ENCODE measurements around the gene YPEL3. TPM values are rescaled to one million over a fixed set of nuclear protein-coding genes. Genes with fewer than 3 reads are reported as not detected.
A peak's percentile ranks its signal among the peaks of the same experiment; 100 is the strongest.

Gene YPEL3
- total and polyA plus RNA-seq, 8 donors = 18.6 to 134 (median 44.1) TPM

DNA sequence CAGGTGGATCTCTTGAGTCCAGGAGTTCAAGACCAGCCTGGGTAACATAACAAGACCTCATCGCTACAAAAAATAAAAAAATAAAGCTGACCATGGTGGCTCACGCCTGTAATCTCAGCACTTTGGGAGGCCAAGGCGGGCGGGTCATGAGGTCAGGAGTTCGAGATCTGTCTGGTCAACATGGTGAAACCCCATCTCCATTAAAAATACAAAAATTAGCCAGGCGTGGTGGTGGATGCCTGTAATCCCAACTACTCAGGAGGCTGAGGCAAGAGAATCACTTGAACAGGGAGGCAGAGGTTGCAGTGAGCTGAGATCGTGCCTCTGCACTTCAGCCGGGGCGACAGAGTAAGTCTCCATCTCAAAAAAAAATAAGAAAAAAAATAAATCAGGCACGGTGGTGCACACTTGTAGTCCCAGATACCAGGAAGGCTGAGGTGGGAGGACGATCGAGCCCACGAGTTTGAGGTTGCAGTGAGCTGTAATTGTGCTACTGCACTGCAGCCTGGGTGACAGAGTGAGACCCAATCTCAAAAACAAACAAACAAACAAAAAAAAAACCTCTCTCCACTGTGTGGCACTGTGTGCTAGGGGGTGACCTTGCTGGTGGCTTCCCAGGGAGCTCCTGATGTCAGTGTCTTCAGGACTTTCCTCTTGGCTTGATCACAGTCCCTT, 46.8 kb upstream of the YPEL3 start:
- Histone ChIP-seq H3K27ac (no peak overlapping the region), H3K9me3 (no peaks in the 10 kb centered on the region), H3K4me3 (no peak overlapping the region), H3K4me1 (no peaks in the 10 kb centered on the region), H3K36me3 (no peaks in the 10 kb centered on the region), H3K27me3 (no peaks in the 10 kb centered on the region)
- DNase-seq (no peak), ATAC-seq (no peak), FAIRE-seq (no peak)
- no peak for TF ChIP-seq CTCF (IDR thresholded peaks at IDR 0.05)
- WGBS, 2 donors = 77 to 81% methylated on average over 13 of the region's 13 CpGs
- intact Hi-C loops (cut with DNase I) = no loop called here

DNA sequence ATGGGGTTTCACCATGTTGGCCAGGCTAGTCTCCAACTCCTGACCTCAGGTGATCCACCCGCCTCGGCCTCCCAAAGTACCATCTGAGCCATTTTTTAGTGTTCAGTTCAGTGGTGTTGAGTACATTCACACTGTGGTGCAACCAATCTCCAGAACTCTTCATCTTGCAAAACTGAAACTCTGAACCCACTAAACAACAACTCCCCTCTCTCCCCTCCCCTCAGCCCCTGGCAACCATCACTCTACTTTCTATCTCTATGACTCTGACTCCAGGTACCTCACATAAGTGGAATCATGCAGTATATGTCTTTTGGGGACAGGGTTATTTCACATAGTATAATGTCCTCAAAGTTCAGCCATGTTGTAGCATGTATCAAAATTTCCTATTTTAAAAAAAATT, 45.7 kb upstream of the YPEL3 start:
- Histone ChIP-seq H3K27me3 (no peaks in the 10 kb centered on the region), H3K36me3 (no peaks in the 10 kb centered on the region), H3K4me1 (no peaks in the 10 kb centered on the region), H3K27ac (no peak overlapping the region), H3K9me3 (no peaks in the 10 kb centered on the region), H3K4me3 (no peak overlapping the region)
- no peak for TF ChIP-seq CTCF (IDR thresholded peaks at IDR 0.05)
- DNase-seq (no peak), FAIRE-seq (no peak), ATAC-seq (no peak)
- WGBS, 2 donors = 93 to 94% methylated on average over 2 of the region's 2 CpGs
- intact Hi-C loops (cut with DNase I) = no loop called here

GRCh38 chr16:30139583-30140481, 43.8 kb upstream of the YPEL3 start:
- Histone ChIP-seq H3K27ac (no peak overlapping the region), H3K9me3 (no peaks in the 10 kb centered on the region), H3K4me1 (no peaks in the 10 kb centered on the region), H3K27me3 (no peaks in the 10 kb centered on the region), H3K36me3 (no peaks in the 10 kb centered on the region), H3K4me3 (no peak overlapping the region)
- no peak for TF ChIP-seq CTCF (IDR thresholded peaks at IDR 0.05)
- peak in 1 of 4 donors; percentile 29 for ATAC-seq
- DNase-seq = no peak
- FAIRE-seq = no peak
- intact Hi-C loops (cut with DNase I) = no loop called here
- WGBS, 2 donors = 70 to 73% methylated on average over 13 of the region's 13 CpGs

- TF ChIP-seq CTCF (IDR thresholded peaks at IDR 0.05) = no peak
- ATAC-seq (no peak), DNase-seq (no peak), FAIRE-seq (no peak)
- WGBS, 2 donors = 74 to 78% methylated on average over 8 of the region's 8 CpGs
- Histone ChIP-seq H3K4me1 (no peaks in the 10 kb centered on the region), H3K4me3 (no peak overlapping the region), H3K27me3 (no peaks in the 10 kb centered on the region), H3K36me3 (no peaks in the 10 kb centered on the region), H3K9me3 (no peaks in the 10 kb centered on the region), H3K27ac (no peak overlapping the region)
- intact Hi-C loops (cut with DNase I) = no loop called here
Measured at GRCh38 chr16:30137897-30138296, 41.9 kb upstream of the YPEL3 start.

All from pancreas (tissue), 10 donors.